Uterus (tissue), 2 donors: ENCODE data around the gene SLC35F5.

Source experiments
- CTCF ChIP-seq, 4 experiments: fragments of 200-600 bp in 2 of 4; fragments of 450-650 bp in 2 of 4; sonication (generic) in 2 of 4; IDR thresholded peaks; one replicate each; pipeline ENCODE4 v1.5.1; 2016 to 2019; ENCODE audit warnings: antibody characterized with exemption in 4 of 4, mild to moderate bottlenecking in 2 of 4, moderate library complexity in 1 of 4
- POLR2A ChIP-seq, 2 donors: fragments of 450-650 bp; IDR thresholded peaks; one replicate each; pipeline ENCODE4 v1.6.1; 2016; ENCODE audit warnings: antibody characterized with exemption in 2 of 2, mild to moderate bottlenecking in 1 of 2, moderate library complexity in 1 of 2

DNA sequence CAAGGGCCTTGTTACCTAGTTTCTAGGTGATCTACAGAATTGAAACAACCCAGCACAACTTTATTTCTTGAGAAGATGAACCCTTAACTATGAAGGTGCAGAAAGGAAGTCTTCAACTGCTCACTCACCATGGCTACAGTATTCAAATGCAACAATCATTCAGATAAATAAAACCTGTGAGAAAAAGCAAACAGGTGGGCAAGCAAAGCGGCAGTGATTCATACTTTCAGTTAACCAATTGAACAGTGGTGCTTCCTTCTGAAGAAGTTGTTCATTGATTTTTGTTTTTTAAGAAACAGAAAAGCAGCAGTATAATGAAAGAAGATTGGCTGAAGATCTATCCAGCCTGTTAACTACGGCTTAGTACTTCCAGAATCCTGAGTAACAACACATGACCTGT lies 43.5 kb downstream of the SLC35F5 start:
- TF ChIP-seq CTCF (IDR thresholded peaks at IDR 0.05): no peak
- no peak for TF ChIP-seq POLR2A (IDR thresholded peaks at IDR 0.05)
